Activated CD8-positive, alpha-beta memory T cell treated with anti-CD3 and anti-CD28 coated beads for 36 hours (primary cell): Measurements from ENCODE around the gene NGDN. TPM values are rescaled to one million over a fixed set of nuclear protein-coding genes. Genes with fewer than 3 reads are reported as not detected.

ENCODE experiments used
- CTCF ChIA-PET: fragments of 350-600 bp; sonication (Branson Sonifier 250); formaldehyde crosslinking; loops from one replicate; lab custom pipeline; 2021; ENCODE audit warnings: antibody characterized with exemption; lab: Charles Lee
- POLR2A ChIA-PET: fragments of 350-600 bp; sonication (Branson Sonifier 250); formaldehyde crosslinking; loops from one replicate; lab custom pipeline; 2021; ENCODE audit warnings: antibody characterized with exemption; lab: Charles Lee
- total RNA-seq, 2 experiments: library from RNA; stranded (reverse); gene quantifications; one replicate each; pipeline ENCODE4 v1.2.3, GENCODE V29; 2021

The NGDN gene
- total RNA-seq, 2 experiments from 2014 or later: 71.0 to 74.1 TPM

- ChIA-PET POLR2A (no interaction called here), CTCF (no interaction called here)
These were observed 11.7 kb upstream of the NGDN start for GRCh38 chr14:23457587-23458445.

- ChIA-PET POLR2A (no interaction called here), CTCF (no interaction called here)
These were observed 8.5 kb upstream of the NGDN start for GRCh38 chr14:23460960-23461359.

- POLR2A ChIA-PET: no interaction called here
- CTCF ChIA-PET: interaction anchor here (1.0 kb wide), 1 partner anchor 11 kb away, joined by 3 read pairs; no protein-coding TSS in a partner anchor
These were observed 4.8 kb upstream of the NGDN start for GRCh38 chr14:23464700-23465099.

- ChIA-PET CTCF (interaction anchor here (1.0 kb wide), 1 partner anchor 10 kb away, joined by 3 read pairs; no protein-coding TSS in a partner anchor), POLR2A (interaction anchor here (0.6 kb wide), 1 partner anchor 55 kb away, joined by 3 read pairs; no protein-coding TSS in a partner anchor)
These were observed 4.2 kb upstream of the NGDN start for GRCh38 chr14:23465261-23465660.

- CTCF ChIA-PET: interaction anchor here (0.7 to 0.9 kb wide), 2 partner anchors 81 to 94 kb away, joined by 3 to 4 read pairs; no protein-coding TSS in a partner anchor
- POLR2A ChIA-PET: no interaction called here
These were observed 788 bp upstream of the NGDN start for GRCh38 chr14:23468704-23469126.

- ChIA-PET POLR2A (interaction anchor here (1.0 kb wide), 1 partner anchor 149 kb away, joined by 3 read pairs; the partner anchor contains the start of gene PABPN1), CTCF (no interaction called here)
These were observed 452 bp downstream of the NGDN start for GRCh38 chr14:23469906-23470403.

- ChIA-PET CTCF (no interaction called here), POLR2A (interaction anchor here (0.7 kb wide), 1 partner anchor 87 kb away, joined by 3 read pairs; no protein-coding TSS in a partner anchor)
These were observed 1.4 kb downstream of the NGDN start for GRCh38 chr14:23470947-23471346.

- CTCF ChIA-PET: interaction anchor here (0.6 to 3.2 kb wide), 15 partner anchors 12 to 331 kb away, joined by 3 to 25 read pairs (median 3); partner anchors contain the start of gene AP1G2
- POLR2A ChIA-PET: interaction anchor here (0.8 kb wide), 1 partner anchor 83 kb away, joined by 6 read pairs; no protein-coding TSS in a partner anchor
These were observed 8.7 kb downstream of the NGDN start for GRCh38 chr14:23478109-23478759.

- ChIA-PET CTCF (interaction anchor here (0.7 kb wide), 1 partner anchor 60 kb away, joined by 4 read pairs; no protein-coding TSS in a partner anchor), POLR2A (no interaction called here)
These were observed 12.0 kb downstream of the NGDN start for GRCh38 chr14:23481362-23481970.

- ChIA-PET POLR2A (no interaction called here), CTCF (interaction anchor here (1.1 kb wide), 1 partner anchor 78 kb away, joined by 4 read pairs; no protein-coding TSS in a partner anchor)
These were observed 12.7 kb downstream of the NGDN start for GRCh38 chr14:23481979-23482822.

GRCh38 chr14:23482823-23483148 lies 13.3 kb downstream of the NGDN start:
- ChIA-PET POLR2A (no interaction called here), CTCF (interaction anchor here (1.1 kb wide), 1 partner anchor 77 kb away, joined by 4 read pairs; no protein-coding TSS in a partner anchor)

- CTCF ChIA-PET: interaction anchor here (1.1 to 1.4 kb wide), 2 partner anchors 77 to 78 kb away, joined by 4 read pairs; no protein-coding TSS in a partner anchor
- POLR2A ChIA-PET: no interaction called here
These were observed 13.8 kb downstream of the NGDN start for GRCh38 chr14:23483236-23483854.

- ChIA-PET CTCF (interaction anchor here (1.1 kb wide), 1 partner anchor 56 kb away, joined by 3 read pairs; no protein-coding TSS in a partner anchor), POLR2A (no interaction called here)
These were observed 15.8 kb downstream of the NGDN start for GRCh38 chr14:23485326-23485725.

- POLR2A ChIA-PET: no interaction called here
- CTCF ChIA-PET: interaction anchor here (1.1 kb wide), 1 partner anchor 56 kb away, joined by 3 read pairs; no protein-coding TSS in a partner anchor
These were observed 16.5 kb downstream of the NGDN start for GRCh38 chr14:23486036-23486435.

GRCh38 chr14:23487216-23487615 lies 17.7 kb downstream of the NGDN start:
- ChIA-PET POLR2A (no interaction called here), CTCF (interaction anchor here (0.6 kb wide), 1 partner anchor 17 kb away, joined by 3 read pairs; no protein-coding TSS in a partner anchor)

GRCh38 chr14:23492618-23493272 lies 23.2 kb downstream of the NGDN start:
- POLR2A ChIA-PET: interaction anchor here (0.6 kb wide), 1 partner anchor 25 kb away, joined by 7 read pairs; no protein-coding TSS in a partner anchor
- CTCF ChIA-PET: no interaction called here

- CTCF ChIA-PET: no interaction called here
- POLR2A ChIA-PET: no interaction called here
These were observed 24.7 kb downstream of the NGDN start for GRCh38 chr14:23494223-23494622.
